Neural cell (in vitro differentiated cells): ENCODE results near the gene CH25H. TPM values are rescaled to one million over a fixed set of nuclear protein-coding genes. Genes with fewer than 3 reads are reported as not detected.

Source experiments
- H2AFZ ChIP-seq: fragments of 200-600, 300-800 bp; sonication (generic), shearing (Covaris generic); 2 replicates; pipeline ENCODE4 v1.6.0; 2014; ENCODE audit warnings: low read depth, mild to moderate bottlenecking, antibody characterized with exemption, low read length, moderate library complexity
- H3F3A ChIP-seq: fragments of 200-600 bp; shearing (Covaris generic); 2 replicates; pipeline ENCODE4 v1.6.1; 2016; ENCODE audit warnings: mild to moderate bottlenecking, moderate library complexity, mixed read lengths, antibody characterized with exemption, low read length; ENCODE audit not compliant: insufficient read depth, poor library complexity, severe bottlenecking
- H3K27ac ChIP-seq: fragments of 200-600, 300-800 bp; sonication (generic), shearing (Covaris generic); 2 replicates; pipeline ENCODE4 v1.5.1; 2014; ENCODE audit warnings: mild to moderate bottlenecking, low read length, moderate library complexity
- H3K27me3 ChIP-seq: fragments of 300-800, 200-600 bp; sonication (generic), shearing (Covaris generic); 2 replicates; pipeline ENCODE4 v1.6.0; 2014; ENCODE audit warnings: mild to moderate bottlenecking, low read depth, low read length, moderate library complexity; ENCODE audit not compliant: insufficient read depth
- H3K36me3 ChIP-seq: fragments of 300-800, 200-600 bp; sonication (generic), shearing (Covaris generic); 2 replicates; pipeline ENCODE4 v1.5.1; 2014; ENCODE audit warnings: mild to moderate bottlenecking, antibody characterized with exemption, low read length, moderate library complexity; ENCODE audit not compliant: insufficient read depth
- H3K4me2 ChIP-seq: fragments of 300-800, 200-600 bp; sonication (generic), shearing (Covaris generic); 2 replicates; pipeline ENCODE4 v1.6.0; 2014; ENCODE audit warnings: mild to moderate bottlenecking, low read length
- H3K4me3 ChIP-seq: fragments of 300-800, 200-600 bp; sonication (generic), shearing (Covaris generic); 2 replicates; pipeline ENCODE4 v1.5.1; 2014; ENCODE audit warnings: mild to moderate bottlenecking, low read length, moderate library complexity
- H3K79me2 ChIP-seq: fragments of 200-600 bp; shearing (Covaris generic); replicated peaks from 2 replicates; pipeline ENCODE4 v1.6.0; 2014; ENCODE audit warnings: mild to moderate bottlenecking, low read length, moderate library complexity; ENCODE audit not compliant: insufficient read depth
- H3K9ac ChIP-seq: fragments of 300-800, 200-600 bp; sonication (generic), shearing (Covaris generic); 2 replicates; pipeline ENCODE4 v1.6.1; 2016; ENCODE audit warnings: mild to moderate bottlenecking, low read length, mixed read lengths
- H3K9me2 ChIP-seq: fragments of 200-600 bp; shearing (Covaris generic); 2 replicates; pipeline ENCODE4 v1.6.1; 2016; ENCODE audit warnings: mild to moderate bottlenecking, low read length, mixed read lengths; ENCODE audit not compliant: insufficient read depth
- H3K9me3 ChIP-seq: fragments of 200-600, 300-800 bp; sonication (generic), shearing (Covaris generic); 2 replicates; pipeline ENCODE4 v1.6.1; 2016; ENCODE audit warnings: mild to moderate bottlenecking, mixed run types, low read length, moderate library complexity, mixed read lengths
- H4K20me1 ChIP-seq: fragments of 200-600 bp; shearing (Covaris generic); 2 replicates; pipeline ENCODE4 v1.6.1; 2016; ENCODE audit warnings: mild to moderate bottlenecking, mixed run types; ENCODE audit not compliant: insufficient read depth
- EP300 ChIP-seq: fragments of 450-650 bp; conservative IDR thresholded peaks from 2 replicates; pipeline ENCODE4 v1.6.1; 2014; ENCODE audit warnings: antibody characterized with exemption, mild to moderate bottlenecking, moderate library complexity; ENCODE audit not compliant: poor library complexity, severe bottlenecking
- EZH2 ChIP-seq: fragments of 200-600, 300-800 bp; shearing (Covaris generic), sonication (generic); IDR thresholded peaks from 2 replicates; pipeline ENCODE4 v1.6.1; 2014; ENCODE audit warnings: antibody characterized with exemption, low read length, borderline replicate concordance, mild to moderate bottlenecking; ENCODE audit not compliant: insufficient read depth, poor library complexity, severe bottlenecking
- MXI1 ChIP-seq: fragments of 450-650 bp; conservative IDR thresholded peaks from 2 replicates; pipeline ENCODE4 v1.6.1; 2014; ENCODE audit warnings: antibody characterized with exemption, mild to moderate bottlenecking; ENCODE audit not compliant: poor library complexity, severe bottlenecking
- POLR2AphosphoS5 ChIP-seq: IDR thresholded peaks from 2 replicates; pipeline ENCODE4 v1.6.1; 2012
- RAD21 ChIP-seq: fragments of 450-650 bp; conservative IDR thresholded peaks from 2 replicates; pipeline ENCODE4 v1.6.1; 2014; ENCODE audit warnings: antibody characterized with exemption, mild to moderate bottlenecking, moderate library complexity
- SMC3 ChIP-seq: fragments of 450-650 bp; conservative IDR thresholded peaks from 2 replicates; pipeline ENCODE4 v1.6.1; 2014; ENCODE audit warnings: antibody characterized with exemption, mild to moderate bottlenecking, moderate library complexity; ENCODE audit not compliant: poor library complexity
- TAF1 ChIP-seq: IDR thresholded peaks from 2 replicates; pipeline ENCODE4 v1.6.1; 2012; ENCODE audit warnings: low read depth
- polyA plus RNA-seq: library from polyadenylated mRNA; depleted of rRNA; stranded (reverse); fragments of >200 nt; gene quantifications from 2 replicates; pipeline ENCODE4 v1.2.3, GENCODE V29; 2014
- TF ChIP-seq, protein P1 (sequence below): IDR thresholded peaks from 2 replicates; pipeline ENCODE4 v1.6.1; 2012; ENCODE audit warnings: borderline replicate concordance
- TF ChIP-seq, protein P2 (sequence below): fragments of 450-650 bp; IDR thresholded peaks from 2 replicates; pipeline ENCODE4 v1.5.1; 2014; ENCODE audit warnings: antibody characterized with exemption, mild to moderate bottlenecking, moderate library complexity; ENCODE audit not compliant: poor library complexity, severe bottlenecking

Gene CH25H
- polyA plus RNA-seq, 1 donor from 2014 or later, result 0.22 TPM

DNA sequence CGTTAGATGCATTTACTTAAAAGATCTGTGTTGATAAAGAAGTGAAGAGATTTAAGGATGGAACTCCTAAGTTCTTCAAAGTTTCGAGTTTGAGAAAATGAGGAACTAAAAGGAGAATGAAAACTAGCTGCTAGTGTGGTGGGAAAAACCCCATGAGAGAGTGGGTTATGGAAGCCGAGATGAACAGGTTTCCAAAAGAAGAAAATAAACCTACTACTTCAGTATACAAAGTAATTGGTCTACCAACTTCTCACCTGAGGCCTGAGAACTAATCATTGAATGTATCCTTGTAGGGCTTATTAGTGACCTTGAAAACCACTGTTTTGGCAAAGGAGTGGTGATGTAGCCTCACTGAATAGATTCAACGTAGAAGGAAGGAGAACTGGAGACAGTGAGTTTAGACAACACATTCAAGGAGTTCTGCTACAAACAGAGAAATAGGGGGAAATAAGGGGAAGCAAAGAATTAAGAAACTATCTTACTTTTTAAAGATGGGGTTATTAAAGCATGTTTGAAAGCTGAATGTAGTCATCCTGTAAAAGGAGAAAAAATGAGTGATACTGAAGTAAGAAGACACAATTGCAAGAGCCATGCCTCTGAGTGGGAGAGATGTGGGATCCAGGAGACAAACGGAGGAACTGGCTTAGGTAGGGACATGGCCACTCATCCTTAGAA is 50.8 kb downstream of the CH25H start:
- Histone ChIP-seq H3K9ac (no peak overlapping the region), H3K27me3 (no peaks in the 10 kb centered on the region), H4K20me1 (no peaks in the 10 kb centered on the region), H3K9me2 (no peaks in the 10 kb centered on the region), H3K4me3 (no peak overlapping the region), H3K4me2 (no peak overlapping the region), H2AFZ (no peak overlapping the region), H3F3A (no peaks in the 10 kb centered on the region), H3K27ac (no peak overlapping the region), H3K9me3 (no peaks in the 10 kb centered on the region), H3K36me3 (no peaks in the 10 kb centered on the region), H3K79me2 (no peaks in the 10 kb centered on the region)
- no peak for TF ChIP-seq MXI1
- TF ChIP-seq, protein P1, sequence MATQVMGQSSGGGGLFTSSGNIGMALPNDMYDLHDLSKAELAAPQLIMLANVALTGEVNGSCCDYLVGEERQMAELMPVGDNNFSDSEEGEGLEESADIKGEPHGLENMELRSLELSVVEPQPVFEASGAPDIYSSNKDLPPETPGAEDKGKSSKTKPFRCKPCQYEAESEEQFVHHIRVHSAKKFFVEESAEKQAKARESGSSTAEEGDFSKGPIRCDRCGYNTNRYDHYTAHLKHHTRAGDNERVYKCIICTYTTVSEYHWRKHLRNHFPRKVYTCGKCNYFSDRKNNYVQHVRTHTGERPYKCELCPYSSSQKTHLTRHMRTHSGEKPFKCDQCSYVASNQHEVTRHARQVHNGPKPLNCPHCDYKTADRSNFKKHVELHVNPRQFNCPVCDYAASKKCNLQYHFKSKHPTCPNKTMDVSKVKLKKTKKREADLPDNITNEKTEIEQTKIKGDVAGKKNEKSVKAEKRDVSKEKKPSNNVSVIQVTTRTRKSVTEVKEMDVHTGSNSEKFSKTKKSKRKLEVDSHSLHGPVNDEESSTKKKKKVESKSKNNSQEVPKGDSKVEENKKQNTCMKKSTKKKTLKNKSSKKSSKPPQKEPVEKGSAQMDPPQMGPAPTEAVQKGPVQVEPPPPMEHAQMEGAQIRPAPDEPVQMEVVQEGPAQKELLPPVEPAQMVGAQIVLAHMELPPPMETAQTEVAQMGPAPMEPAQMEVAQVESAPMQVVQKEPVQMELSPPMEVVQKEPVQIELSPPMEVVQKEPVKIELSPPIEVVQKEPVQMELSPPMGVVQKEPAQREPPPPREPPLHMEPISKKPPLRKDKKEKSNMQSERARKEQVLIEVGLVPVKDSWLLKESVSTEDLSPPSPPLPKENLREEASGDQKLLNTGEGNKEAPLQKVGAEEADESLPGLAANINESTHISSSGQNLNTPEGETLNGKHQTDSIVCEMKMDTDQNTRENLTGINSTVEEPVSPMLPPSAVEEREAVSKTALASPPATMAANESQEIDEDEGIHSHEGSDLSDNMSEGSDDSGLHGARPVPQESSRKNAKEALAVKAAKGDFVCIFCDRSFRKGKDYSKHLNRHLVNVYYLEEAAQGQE, result no peak
- TF ChIP-seq TAF1, result no peak
- TF ChIP-seq, protein P2, sequence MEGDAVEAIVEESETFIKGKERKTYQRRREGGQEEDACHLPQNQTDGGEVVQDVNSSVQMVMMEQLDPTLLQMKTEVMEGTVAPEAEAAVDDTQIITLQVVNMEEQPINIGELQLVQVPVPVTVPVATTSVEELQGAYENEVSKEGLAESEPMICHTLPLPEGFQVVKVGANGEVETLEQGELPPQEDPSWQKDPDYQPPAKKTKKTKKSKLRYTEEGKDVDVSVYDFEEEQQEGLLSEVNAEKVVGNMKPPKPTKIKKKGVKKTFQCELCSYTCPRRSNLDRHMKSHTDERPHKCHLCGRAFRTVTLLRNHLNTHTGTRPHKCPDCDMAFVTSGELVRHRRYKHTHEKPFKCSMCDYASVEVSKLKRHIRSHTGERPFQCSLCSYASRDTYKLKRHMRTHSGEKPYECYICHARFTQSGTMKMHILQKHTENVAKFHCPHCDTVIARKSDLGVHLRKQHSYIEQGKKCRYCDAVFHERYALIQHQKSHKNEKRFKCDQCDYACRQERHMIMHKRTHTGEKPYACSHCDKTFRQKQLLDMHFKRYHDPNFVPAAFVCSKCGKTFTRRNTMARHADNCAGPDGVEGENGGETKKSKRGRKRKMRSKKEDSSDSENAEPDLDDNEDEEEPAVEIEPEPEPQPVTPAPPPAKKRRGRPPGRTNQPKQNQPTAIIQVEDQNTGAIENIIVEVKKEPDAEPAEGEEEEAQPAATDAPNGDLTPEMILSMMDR, result no peak
- TF ChIP-seq RAD21, result no peak
- TF ChIP-seq SMC3, result no peak
- no peak for TF ChIP-seq EP300
- TF ChIP-seq POLR2AphosphoS5, result no peak
- no peak for TF ChIP-seq EZH2

Other genes starting within 250 kb of the CH25H start
- 1.2 and 2.5 TPM in 2 replicates for gene FAS, start 216.5 kb downstream of the CH25H start, polyA plus RNA-seq
- gene LIPA, start 44.5 kb upstream of the CH25H start, polyA plus RNA-seq, result 20.8 and 28.3 TPM in 2 replicates
- gene IFIT2, start 94.7 kb upstream of the CH25H start, polyA plus RNA-seq, result 0.26 and 1.1 TPM in 2 replicates
- gene IFIT3, start 120.7 kb upstream of the CH25H start, polyA plus RNA-seq, result 0.24 TPM in 1 of 2 replicates, not detected in the other
- not detected in 2 replicates for gene IFIT1B, start 170.7 kb upstream of the CH25H start, polyA plus RNA-seq
- gene IFIT1, start 185.3 kb upstream of the CH25H start, polyA plus RNA-seq, result 0.20 TPM in 1 of 2 replicates, not detected in the other
- 14.9 and 16.3 TPM in 2 replicates for gene IFIT5, start 207.3 kb upstream of the CH25H start, polyA plus RNA-seq